Activated CD8-positive, alpha-beta T cell treated with anti-CD3 and anti-CD28 coated beads for 36 hours (primary cell): ENCODE measurements around the gene HBEGF. TPM values are rescaled to one million over a fixed set of nuclear protein-coding genes. Genes with fewer than 3 reads are reported as not detected.

Experiments
- ATAC-seq: fragments of 200-7000 bp; cut with Tn5 transposase; one replicate; pipeline ENCODE4 v1.10.0; 2021; ENCODE audit warnings: mild to moderate bottlenecking, moderate library complexity
- CTCF ChIA-PET: fragments of 350-600 bp; sonication (Branson Sonifier 250); formaldehyde crosslinking; loops from one replicate; lab custom pipeline; 2021; ENCODE audit warnings: antibody characterized with exemption; lab: Charles Lee
- POLR2A ChIA-PET: fragments of 350-600 bp; sonication (Branson Sonifier 250); formaldehyde crosslinking; loops from one replicate; lab custom pipeline; 2021; ENCODE audit warnings: antibody characterized with exemption; lab: Charles Lee
- DNase-seq: peaks from one replicate; pipeline ENCODE4 v3.0.0-alpha.2; 2020
- H3K27ac Mint-ChIP-seq: one replicate; pipeline ENCODE4 v1.8.0; 2021; ENCODE audit warnings: mild to moderate bottlenecking, mixed read lengths
- H3K27me3 Mint-ChIP-seq: one replicate; pipeline ENCODE4 v1.8.0; 2021; ENCODE audit warnings: mixed read lengths
- H3K36me3 Mint-ChIP-seq: one replicate; pipeline ENCODE4 v1.8.0; 2021; ENCODE audit warnings: low read depth, mixed read lengths
- H3K4me1 Mint-ChIP-seq: one replicate; pipeline ENCODE4 v1.8.0; 2021; ENCODE audit warnings: low read depth, mixed read lengths
- H3K4me3 Mint-ChIP-seq: one replicate; pipeline ENCODE4 v1.8.0; 2021; ENCODE audit warnings: mild to moderate bottlenecking, moderate library complexity, mixed read lengths
- H3K9me3 Mint-ChIP-seq: one replicate; pipeline ENCODE4 v1.8.0; 2021; ENCODE audit warnings: mixed read lengths
- CTCF ChIP-seq: fragments of 200-600 bp; IDR thresholded peaks from one replicate; pipeline ENCODE4 v1.8.0; 2022; ENCODE audit warnings: antibody characterized with exemption, mild to moderate bottlenecking
- intact Hi-C: fragments of 100-400 bp; cut with micrococcal nuclease; formaldehyde crosslinking; loops from one replicate; pipeline ENCODE4 v1.10.0; 2022
- total RNA-seq, 2 experiments: library from RNA; stranded (reverse); gene quantifications; one replicate each; pipeline ENCODE4 v1.2.3, GENCODE V29; 2021

HBEGF gene
- total RNA-seq, 2 experiments from 2014 or later = 5.1 to 6.4 TPM

GRCh38 chr5:140365941-140366340 lies 19.5 kb upstream of the HBEGF start:
- no peaks in the 10 kb centered on the region for H3K27me3 Mint-ChIP-seq
- no peak overlapping the region for H3K27ac Mint-ChIP-seq
- H3K36me3 Mint-ChIP-seq = no peaks in the 10 kb centered on the region
- intact Hi-C loops = loop anchor here (10.0 kb wide), 1 partner anchor 349 kb away; no protein-coding TSS in a partner anchor
- CTCF ChIA-PET = interaction anchor here (0.8 to 10.9 kb wide), 8 partner anchors 10 to 272 kb away, joined by 3 to 160 read pairs (median 5); partner anchors contain the start of genes ANKHD1 and HBEGF
- POLR2A ChIA-PET = interaction anchor here (0.6 kb wide), 1 partner anchor 12 kb away, joined by 3 read pairs; no protein-coding TSS in a partner anchor
- no peak for TF ChIP-seq CTCF
- no peaks in the 10 kb centered on the region for H3K9me3 Mint-ChIP-seq
- H3K4me3 Mint-ChIP-seq = no peak overlapping the region
- no peak for ATAC-seq
- H3K4me1 Mint-ChIP-seq = peaks cover 5% of the 10 kb centered on the region
- no peak for DNase-seq

- Mint-ChIP-seq H3K36me3 (no peaks in the 10 kb centered on the region), H3K4me3 (no peak overlapping the region), H3K9me3 (no peaks in the 10 kb centered on the region), H3K4me1 (peaks cover 5% of the 10 kb centered on the region), H3K27me3 (no peaks in the 10 kb centered on the region), H3K27ac (no peak overlapping the region)
- POLR2A ChIA-PET = interaction anchor here (0.6 kb wide), 1 partner anchor 11 kb away, joined by 3 read pairs; no protein-coding TSS in a partner anchor
- intact Hi-C loops = loop anchor here (10.0 kb wide), 1 partner anchor 350 kb away; no protein-coding TSS in a partner anchor
- ATAC-seq (no peak), DNase-seq (no peak)
- CTCF ChIA-PET = interaction anchor here (0.7 to 10.9 kb wide), 6 partner anchors 8 to 270 kb away, joined by 3 to 160 read pairs (median 21); no protein-coding TSS in a partner anchor
- no peak for TF ChIP-seq CTCF
Measured at GRCh38 chr5:140365282-140365681, 18.9 kb upstream of the HBEGF start.

- H3K4me3 Mint-ChIP-seq = no peak overlapping the region
- H3K4me1 Mint-ChIP-seq = peaks cover 5% of the 10 kb centered on the region
- H3K36me3 Mint-ChIP-seq = no peaks in the 10 kb centered on the region
- DNase-seq = no peak
- ChIA-PET POLR2A (no interaction called here), CTCF (interaction anchor here (1.3 to 10.9 kb wide), 9 partner anchors 8 to 361 kb away, joined by 3 to 160 read pairs (median 6); partner anchors contain the start of gene CD14)
- H3K27me3 Mint-ChIP-seq = no peaks in the 10 kb centered on the region
- no peak for TF ChIP-seq CTCF
- no peak overlapping the region for H3K27ac Mint-ChIP-seq
- no peak for ATAC-seq
- intact Hi-C loops = loop anchor here (10.0 kb wide), 1 partner anchor 350 kb away; no protein-coding TSS in a partner anchor
- no peaks in the 10 kb centered on the region for H3K9me3 Mint-ChIP-seq
Measured at GRCh38 chr5:140364472-140364765, 18.0 kb upstream of the HBEGF start.

- CTCF ChIA-PET = interaction anchor here (0.6 to 10.9 kb wide), 40 partner anchors 8 to 362 kb away, joined by 3 to 160 read pairs (median 4); partner anchors contain the start of genes ANKHD1, CD14 and HBEGF
- no peak overlapping the region for H3K27ac Mint-ChIP-seq
- peaks cover 5% of the 10 kb centered on the region for H3K4me1 Mint-ChIP-seq
- intact Hi-C loops = loop anchor here (10.0 kb wide), 1 partner anchor 351 kb away; no protein-coding TSS in a partner anchor
- TF ChIP-seq CTCF = no peak
- H3K27me3 Mint-ChIP-seq = peaks cover under 1% of the 10 kb centered on the region
- ATAC-seq (no peak), DNase-seq (no peak)
- peak overlapping the region; percentile 70 for H3K4me3 Mint-ChIP-seq
- POLR2A ChIA-PET = no interaction called here
- no peaks in the 10 kb centered on the region for H3K36me3 Mint-ChIP-seq
- no peaks in the 10 kb centered on the region for H3K9me3 Mint-ChIP-seq
Measured at GRCh38 chr5:140363631-140364471, 17.4 kb upstream of the HBEGF start.
